Hematopoietic multipotent progenitor cell treated with erythropoietin and hydrocortisone succinate and interleukin-3 and kit ligand, for 15 days (in vitro differentiated cells): ENCODE data around the gene ENTR1.

Source experiments
- DNase-seq: peaks from one replicate; pipeline ENCODE4 v3.0.0-alpha.2; 2015; ENCODE audit warnings: low spot score

Gene ENTR1

DNA sequence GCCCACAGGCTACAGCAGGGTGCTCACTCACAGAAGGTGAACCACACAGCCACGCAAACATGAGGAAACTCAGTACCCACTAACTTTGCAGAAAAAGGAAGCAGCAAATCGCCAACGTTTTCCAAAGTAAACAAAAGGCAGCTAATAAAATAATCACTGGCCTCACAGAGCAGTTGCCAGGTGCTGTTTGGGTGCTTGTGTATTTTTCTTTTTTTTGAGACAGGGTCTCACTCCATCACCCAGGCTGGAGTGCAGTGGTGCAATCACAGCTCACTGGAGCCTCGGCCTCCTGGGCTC lies 14.2 kb downstream of the ENTR1 start:
- no peak for DNase-seq

DNA sequence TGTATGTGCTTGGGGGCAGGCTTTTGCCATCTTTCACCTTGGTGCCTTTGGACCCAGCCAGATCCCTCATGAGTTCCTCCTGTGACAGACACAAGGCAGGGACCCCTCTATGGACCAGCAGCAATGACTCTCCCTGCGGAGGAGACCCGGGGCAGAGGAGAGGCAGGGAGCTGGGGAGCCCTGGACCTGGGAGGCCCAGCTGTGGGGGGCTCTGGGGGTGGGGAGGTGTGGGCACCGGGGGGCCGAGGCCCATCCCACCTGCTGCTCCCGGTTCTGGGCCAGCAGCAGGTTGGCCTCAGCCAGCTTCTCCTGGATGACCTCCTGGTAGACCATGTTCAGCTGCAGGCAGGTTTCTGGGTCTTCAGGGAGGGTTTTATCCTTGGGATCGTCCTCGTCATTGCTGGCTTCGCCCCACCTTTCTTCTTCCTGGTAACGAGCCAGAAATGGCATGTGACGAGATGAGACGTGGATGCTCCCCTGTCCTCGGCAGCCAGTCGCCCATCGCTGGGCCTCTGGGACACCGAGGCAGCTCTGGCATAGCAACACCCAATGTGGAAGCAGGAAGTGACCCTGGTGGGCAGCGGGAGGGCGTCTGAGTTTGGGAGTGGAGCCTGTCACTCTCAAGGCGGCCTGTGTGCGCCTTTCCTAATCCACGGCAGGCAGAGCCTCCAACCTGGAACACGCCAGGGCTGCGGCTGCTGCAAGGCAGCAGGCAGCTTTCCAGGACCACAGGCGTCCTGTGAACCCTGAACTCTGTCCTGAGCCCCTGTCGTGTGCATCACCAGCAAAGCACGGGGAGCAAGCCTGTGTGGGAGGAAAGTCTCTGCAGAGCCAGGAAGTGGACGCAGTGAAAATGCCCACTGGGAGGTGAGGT lies 14.8 kb downstream of the ENTR1 start:
- no peak for DNase-seq

DNA sequence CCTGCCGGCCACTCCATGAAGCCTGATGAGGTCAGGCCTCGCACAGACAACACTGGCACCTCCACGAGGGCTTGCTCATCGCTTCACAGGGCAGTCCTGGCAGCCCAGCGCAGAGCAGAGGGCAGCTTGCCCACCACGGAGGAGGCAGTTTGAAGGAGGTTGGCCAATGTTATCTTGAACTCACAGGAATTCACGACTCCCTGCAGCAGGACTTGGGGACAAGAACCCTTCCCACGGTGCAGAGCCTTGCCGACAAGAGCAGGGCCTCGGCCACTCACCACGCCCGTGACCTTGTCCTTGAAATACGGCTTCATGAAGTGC lies 15.4 kb downstream of the ENTR1 start:
- DNase-seq, result no peak

DNA sequence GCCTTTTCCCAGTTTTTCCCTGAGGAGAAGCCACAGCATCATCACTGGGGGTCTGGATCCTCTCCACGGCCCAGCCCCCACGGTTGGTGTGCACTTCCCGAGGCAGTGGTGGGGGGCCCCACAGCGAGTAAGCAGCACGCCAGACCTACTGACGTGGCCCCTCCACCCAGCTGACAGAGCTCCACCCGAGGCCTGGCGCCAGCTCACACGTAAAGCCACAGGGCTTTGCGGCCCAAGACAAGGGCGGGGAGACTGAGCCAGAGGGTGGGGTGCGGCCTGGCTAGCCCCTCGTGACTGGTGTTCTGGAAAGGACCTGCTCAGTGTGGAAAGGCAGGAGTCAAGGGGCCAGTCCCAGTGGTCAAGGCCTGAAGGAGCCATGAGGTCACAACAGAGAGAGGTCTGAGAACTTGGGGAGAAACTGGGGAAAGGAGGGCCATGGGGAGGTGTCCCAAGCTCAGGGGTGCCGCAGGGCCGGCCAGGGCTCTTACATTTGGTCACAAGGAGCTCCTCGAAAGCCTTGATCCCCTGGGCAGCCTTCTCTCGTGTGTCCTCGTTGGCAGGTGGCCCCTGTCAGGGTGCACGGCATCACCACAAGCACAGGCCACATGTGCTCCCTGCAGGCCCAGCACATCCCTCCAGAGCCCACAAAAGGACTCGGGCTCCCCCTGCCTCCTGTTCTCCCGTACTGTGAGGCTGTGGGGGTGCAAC lies 15.9 kb downstream of the ENTR1 start:
- DNase-seq, result peak; percentile 20

DNA sequence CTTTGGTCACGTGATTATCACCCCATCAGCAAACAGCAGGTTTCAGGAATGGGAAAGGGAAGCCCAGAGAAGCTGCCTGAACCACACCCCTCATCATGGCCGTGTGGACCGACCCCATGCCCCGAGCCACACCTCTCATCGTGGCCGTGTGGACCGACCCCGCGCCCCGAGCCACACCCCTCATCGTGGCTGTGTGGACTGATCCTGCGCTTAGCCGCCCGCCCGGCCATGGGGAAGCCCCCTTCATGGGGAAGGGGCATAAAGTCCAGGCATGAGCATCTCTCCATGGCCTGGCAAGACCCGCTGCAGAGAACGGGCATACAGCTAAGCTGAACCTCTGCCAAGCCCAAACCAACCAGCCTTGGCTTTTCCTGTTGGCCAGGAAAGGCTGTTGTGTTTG lies 16.9 kb downstream of the ENTR1 start:
- DNase-seq, result no peak

DNA sequence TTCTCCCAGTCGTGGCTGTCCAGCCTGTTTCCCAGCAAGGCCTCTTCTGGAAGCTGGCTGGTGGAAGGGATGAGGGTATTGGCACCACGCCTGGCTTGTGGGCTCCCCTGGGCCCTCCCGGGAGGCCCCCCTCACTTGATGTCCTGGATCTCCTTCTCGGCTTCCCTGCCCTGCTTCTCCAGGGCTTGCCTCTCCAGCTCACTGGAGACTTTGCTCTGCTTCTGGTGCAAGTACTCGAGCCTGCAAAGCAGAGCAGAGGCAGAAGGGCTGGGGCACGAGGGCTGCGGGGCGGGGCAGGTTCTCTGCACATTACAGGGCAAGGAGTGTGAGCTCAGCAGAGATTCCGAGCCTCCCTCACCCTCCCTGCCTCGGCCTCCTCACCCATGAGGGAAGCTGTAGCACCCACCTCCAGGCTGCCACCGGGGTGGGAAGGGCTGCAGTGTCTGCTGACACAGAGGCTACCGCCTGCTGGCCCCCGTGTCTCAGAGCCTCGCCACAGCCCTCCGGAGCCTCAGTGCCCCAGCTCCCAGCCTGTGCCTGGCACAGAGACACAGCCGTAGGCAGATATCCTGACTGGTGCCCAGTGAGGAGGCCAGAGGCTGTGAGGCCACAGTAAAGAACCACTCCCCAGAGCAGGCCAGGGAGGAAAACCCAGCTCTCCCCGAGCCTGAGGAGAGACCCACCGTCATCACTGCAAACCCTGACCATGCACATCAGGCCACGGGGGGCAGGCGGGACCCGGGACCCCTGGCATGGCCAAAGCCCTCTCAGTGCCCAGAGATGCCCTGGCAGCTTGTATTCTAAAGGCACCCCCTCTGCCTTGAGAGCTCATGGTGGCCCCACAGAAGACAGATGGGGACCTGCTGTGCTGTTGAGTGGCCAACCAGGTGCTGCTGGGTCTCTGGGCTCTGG lies 17.6 kb downstream of the ENTR1 start:
- DNase-seq, result no peak

DNA sequence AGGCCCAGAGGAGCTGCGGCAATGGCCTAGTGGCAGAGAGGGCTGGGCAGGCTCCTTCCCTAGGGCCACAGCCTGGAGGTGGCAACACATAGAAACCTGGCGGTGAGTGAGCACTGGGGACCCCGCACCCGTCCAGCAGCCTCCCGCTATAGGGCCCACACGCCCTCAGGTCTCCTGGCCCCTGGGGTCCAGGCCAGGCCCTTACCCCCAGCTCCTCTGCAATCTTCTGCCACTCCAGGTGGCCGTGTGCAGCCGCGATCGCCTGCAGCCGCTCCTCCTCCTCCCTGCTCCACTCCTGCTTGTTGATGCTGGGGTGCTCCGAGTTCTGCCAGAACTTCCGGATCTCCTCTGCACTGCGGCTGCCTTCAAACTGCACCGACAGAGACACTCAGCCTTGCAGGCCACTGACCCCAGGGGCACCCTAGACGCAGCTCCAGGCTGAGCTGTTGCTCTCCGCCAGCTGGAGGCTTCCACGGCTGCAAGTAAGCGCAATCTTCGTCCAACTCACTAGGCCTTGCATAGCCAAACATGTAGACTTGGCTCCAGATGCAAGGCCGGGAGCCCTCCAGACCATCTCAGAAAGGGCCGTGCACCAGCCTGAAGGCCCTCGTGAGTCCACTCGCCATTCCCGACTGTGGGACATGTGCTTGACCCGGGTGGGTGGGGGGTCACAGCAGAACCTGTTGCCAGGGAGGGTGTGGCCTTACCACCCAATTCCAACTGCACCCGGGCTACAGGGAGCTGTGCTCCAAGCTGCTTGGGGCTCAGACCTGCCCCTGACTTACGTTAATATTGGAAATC lies 18.5 kb downstream of the ENTR1 start:
- DNase-seq, result no peak

DNA sequence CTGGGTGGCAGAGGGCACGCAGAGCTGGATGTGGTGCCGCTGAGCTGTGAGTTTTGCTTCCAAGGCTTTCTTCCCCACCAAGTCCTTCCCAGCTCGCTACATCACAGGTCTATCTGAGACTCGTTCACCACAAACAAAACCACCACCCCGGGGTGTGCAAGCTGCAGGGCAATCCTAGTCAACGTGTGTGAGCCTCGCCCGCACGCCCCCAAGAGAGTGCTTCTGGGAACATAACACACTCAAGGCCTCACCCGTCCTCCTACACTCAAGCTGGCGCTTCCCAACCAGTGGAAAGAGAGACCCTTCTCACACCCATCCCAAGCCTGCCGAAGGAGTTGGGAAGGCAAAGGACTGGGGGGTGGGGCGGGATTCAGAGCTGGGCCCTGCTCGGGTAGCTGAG lies 21.0 kb downstream of the ENTR1 start:
- DNase-seq, result no peak

DNA sequence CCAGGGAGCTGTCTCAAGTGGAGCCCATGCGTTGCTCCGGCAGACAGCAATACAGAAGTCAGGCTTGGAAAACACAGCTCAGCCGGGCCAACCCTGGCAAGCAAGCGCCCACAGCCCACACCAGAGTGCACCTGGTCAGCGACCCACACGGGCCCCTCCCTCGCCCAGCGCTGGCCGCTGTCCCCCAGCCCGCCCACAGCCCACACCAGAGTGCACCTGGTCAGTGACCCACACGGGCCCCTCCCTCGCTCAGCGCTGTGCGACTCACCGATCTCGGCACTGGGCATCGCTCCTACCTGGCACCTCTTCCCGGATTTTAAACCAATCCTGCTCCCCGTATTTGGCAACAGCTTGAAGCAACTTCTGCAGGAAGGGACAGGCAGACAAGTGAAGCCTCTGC lies 23.2 kb downstream of the ENTR1 start:
- no peak for DNase-seq

DNA sequence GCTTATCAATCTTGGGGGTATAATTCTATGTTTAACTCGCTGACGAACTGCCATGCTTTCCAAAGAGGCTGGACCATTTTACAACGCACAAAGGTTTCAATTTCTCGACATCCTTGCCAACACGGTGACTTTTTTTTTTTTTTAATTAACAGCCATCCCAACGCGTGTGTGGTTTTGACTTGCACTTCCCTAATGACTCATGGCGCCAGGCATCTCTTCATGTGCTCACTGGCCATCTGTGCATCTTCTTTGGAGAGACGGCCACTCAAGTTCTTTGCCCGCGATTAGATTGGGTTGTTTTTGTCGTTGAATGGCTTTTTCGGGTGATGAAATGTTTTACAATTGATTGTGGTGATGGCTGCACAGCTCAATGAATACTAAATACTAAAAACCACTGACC lies 24.4 kb downstream of the ENTR1 start:
- no peak for DNase-seq

DNA sequence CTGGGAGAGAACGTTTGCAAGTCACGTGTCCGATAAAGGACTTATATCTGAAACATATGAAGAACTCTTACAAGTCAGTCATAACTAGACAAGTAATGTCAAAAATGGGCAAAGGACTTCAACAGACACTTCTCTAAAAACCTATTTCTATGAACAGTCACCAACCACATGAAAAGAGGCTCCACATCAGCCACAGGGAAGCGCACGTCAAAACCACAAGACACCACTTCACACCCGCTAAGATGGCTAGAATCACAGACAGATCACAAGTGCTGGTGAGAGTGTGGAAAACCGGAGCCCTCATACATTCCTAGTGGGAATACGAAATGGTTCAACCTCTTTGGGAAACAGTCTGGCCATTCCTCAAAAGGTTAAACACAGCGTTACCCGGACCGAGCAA lies 25.4 kb downstream of the ENTR1 start:
- DNase-seq, result no peak

DNA sequence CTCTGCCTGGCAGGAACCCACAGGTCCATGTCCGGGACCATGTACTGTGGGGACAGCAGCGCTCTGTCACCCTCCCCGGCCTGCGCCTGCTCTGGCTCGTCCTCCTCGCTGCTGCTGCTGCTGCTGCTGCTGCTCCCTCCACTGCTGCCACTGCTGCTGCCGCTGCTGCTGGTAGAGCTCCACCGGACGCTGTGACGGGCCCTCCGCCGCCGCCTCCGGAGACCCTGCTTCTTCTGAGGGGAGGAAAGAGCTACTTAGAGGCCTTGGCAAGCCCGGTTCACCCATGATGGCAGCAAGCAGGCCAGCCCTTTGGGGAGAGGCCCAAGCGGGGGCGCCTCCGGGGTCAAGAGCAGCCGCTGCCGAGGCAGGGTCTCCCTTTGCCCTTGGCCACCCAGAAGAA lies 27.0 kb downstream of the ENTR1 start:
- no peak for DNase-seq

DNA sequence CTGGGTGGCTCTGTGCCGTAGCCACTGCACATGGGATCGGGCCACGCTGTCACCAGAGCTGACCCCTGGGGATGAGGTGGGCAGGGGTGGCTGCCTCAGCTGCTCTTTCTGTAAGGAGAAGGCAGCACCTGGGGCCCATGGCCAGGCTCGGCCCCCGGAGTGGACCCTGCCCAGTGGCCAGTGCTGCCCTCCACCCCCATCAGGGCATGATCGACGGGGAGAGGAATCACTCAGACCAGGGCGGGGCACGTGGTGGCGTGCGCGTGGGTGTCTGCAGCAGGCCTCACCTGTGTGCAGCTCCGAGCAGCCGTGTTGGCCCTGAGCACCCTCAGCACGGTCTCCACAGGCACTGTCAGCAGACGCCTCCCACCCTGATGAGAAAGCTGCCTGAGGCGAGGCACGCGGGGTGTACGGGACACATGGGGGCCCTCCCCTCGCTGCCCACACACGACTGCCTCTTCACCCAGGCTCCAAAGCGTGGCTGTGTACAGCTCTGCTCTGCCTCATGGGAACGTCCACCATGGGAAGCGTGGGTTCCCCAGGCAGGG lies 28.4 kb downstream of the ENTR1 start:
- DNase-seq, result no peak

DNA sequence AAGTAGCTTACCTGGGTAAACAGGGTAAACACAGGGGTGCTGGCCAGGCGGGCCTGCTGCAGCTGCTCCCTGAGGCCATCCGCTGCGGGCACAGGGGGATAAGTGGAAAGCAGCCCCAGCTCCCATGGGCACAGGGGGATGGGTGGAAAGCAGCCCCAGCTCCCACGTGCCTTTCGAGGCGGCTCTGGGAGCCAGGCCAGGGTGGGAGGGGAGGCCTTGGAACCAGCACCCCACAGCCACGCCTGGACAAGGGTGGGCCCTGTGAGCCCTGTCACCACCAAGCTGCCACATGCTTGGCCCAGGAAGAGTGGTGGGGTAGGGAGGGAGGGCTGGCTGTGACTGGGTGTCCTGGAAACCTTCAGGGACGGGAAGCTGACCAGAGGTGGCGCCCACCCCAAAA lies 29.1 kb downstream of the ENTR1 start:
- DNase-seq, result no peak

DNA sequence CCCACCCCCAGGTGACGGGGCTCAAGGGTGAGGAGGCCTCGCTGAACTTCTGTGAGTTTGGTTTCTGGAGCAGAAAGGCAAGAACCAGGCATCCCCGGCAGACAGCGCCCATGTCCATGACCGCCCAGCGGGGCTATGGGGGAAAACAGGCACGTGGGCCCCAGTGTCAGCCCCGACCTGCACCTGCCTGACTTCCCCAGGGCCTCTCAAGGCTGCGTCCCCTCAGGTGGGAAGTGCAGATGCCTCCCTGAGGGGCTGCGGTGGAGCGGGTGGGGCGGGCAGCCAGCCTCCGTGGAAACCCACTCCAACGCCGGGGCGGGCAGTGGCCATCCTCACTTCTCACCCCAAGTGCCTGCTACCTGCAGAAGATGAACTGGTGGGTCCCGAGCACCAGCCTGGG lies 30.0 kb downstream of the ENTR1 start:
- DNase-seq, result no peak

DNA sequence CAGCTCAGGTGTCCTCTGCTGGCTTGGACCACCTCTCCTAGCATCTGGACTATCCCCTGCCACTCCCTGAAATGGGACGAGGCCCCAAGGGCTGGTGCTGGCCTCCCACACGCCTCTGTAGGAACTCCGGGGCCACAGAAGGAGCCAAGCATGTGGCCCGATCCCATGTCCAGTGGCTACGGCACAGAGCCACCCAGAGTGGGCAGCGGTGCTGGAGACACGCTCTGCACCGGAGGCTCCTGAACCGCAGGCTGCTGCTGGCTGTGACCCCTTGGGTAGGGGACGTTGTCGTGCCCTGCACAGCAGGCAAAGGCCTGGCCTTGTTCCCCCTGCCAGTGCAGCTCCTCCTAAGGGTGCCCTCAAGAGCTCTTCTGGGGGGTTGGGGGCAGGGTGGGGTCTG lies 30.5 kb downstream of the ENTR1 start:
- DNase-seq, result no peak

DNA sequence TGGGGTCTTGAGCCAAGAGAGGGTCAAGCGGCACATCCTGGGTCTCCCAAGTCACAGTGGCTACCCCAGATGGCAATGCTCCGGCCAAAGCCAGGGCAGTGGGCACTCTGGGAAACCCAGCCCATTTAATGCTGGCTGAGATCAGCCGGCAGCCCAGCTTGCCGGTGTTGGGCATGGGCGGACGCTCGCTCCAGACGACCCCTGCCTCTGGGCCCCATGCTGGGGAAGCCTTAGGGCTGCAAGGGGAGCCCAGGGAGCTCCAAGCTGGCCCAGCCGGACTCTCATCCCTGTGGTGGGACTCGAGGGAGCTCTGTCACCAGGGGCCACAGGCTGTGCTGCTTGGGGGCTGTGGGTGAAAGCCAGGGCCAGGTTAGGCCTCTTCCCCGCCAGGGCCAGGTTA lies 31.0 kb downstream of the ENTR1 start:
- DNase-seq, result no peak

DNA sequence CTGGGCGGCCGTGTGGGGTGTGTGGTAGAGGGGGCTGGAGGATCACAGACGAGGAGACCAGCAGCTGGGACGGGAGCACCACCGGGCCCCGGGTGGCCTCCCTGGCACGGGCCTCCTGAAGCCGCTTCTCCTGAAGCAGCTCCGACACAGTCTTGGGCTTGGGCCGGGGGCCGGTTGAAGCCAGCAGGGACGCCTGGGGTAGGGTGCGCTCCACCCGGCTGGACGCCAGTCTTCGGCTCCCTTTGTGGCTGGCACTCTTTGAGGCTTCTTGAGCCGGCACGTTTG lies 31.5 kb downstream of the ENTR1 start:
- no peak for DNase-seq

DNA sequence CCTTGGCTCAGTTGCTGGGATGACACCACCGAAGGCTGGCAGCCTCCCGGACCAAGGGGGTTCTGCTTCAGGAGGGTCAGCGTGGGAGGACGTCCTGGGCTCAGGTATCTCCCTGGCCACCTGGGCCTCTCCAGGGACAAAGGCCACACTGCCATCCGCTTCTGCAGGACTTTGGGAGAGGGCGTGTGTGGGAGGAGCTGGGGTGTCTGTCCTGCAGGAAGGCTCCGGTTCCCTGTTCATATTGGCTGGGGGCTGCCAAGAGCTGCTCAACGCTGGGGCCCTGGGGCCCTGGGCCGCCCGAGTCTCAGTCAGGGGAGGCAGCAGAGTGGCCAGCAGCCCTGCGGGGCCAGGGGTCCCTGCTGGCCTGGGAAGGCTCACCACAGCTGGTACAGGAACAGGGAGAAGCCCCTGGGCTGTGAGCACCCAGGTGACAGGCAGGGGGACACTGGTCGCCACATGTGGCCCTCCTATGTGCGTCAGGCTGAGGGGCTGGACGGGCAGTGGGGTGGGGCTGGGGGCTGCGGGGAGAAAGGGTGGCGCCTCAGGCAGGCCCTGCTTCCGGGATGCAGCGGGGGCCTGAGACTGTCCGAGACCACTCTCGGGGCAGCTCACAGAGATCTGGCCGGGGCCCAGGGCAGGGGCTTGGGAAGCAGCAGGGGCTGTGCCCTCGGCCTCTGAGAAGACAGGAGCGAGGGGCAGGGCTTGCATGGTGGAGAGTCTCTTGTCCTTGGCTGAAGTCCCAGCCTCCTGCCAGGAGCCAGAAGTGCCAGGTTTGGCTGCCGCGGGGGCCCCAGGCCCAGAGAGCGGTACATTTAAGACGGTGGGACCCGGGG lies 32.0 kb downstream of the ENTR1 start:
- no peak for DNase-seq

DNA sequence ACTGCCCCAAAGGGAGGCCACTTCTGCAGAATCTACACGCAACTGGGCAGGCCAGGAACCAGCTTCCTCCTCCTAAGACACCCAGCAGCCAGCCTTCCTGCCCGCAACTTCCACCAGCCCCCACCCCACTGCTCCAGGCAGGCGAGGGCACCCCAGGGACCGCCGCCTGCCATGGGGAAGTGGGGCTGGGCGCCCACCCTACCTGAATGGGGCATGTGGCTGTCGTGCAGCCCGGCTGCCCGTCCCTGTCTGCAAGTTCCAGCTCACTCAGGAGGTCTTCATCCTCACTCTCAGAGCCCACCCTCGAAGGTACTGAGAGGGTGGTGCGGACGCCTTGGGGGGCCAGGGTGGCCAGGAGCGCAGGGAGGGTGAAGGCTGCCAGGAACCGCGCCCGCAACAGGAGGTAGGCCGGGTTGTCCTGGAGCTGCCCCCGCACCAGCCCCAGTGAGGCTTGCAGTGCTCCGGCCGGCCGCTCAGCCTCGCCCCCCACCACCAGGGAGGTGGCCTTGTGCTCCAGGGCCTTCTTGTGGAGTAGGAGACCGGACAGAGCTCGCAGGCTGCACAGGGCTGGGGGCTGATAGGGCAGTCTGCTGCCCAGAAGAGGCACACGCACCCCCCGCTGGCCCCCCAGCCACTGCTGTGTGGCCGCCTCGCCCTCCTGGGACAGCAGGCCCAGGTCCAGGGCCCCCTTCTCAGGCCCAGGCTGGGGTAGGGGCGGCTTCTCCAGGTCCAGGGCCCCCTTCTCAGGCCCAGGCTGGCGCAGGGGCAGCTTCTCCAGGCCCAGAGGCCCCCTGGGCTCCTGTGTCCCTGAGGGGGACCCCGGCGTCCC lies 32.9 kb downstream of the ENTR1 start:
- DNase-seq, result no peak
